ENCODE measurements around the gene GSTT2B.
"Not testable (repeated sequence)": the region's sequence is repeated elsewhere in the genome, so short reads cannot be mapped to it uniquely, and the experiment has no call there.

The GSTT2B gene, protein sequence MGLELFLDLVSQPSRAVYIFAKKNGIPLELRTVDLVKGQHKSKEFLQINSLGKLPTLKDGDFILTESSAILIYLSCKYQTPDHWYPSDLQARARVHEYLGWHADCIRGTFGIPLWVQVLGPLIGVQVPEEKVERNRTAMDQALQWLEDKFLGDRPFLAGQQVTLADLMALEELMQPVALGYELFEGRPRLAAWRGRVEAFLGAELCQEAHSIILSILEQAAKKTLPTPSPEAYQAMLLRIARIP
- 0.06 to 1.3 (median 0.25) reads per million in 18 experiments for total RNA-seq

DNA sequence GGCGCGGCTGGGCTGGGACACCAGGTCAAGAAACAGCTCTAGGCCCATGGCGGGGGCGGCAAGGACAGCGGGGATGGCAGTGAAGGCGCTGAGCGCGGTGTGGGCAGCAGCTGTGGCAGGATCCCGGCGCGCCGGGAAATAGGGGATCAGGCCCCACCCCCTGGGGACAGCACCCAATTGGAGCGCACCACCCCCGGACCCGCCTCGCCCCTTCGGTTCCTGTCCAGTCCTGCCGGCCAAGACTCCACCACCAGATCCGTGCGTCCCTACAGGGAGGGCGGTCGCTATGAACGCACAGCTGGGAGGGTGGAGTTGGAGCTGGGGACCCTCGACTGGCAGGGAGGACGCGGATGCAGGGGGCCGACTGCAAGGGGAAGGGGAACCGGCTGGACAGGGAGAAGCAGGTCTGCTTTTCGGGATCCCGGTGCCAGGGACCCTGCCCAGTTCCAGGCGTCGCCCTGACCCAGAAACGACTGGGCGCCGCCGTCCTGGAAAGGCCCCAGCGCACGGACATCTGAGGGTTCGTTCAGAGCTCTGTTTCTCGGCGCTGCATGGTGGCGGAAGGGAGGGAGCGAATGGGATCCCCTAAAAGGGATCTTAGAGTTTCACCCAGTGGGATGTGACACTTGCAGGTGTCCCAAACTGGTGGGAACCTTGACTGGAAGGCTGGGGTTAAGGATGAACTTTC is at the start of gene GSTT2B:
Gene GSTT2B (minus strand): TSS at position 112 of the 688 bp plus-strand sequence. CDS start 64 bp downstream, at position 48.
- DNase-seq, result not testable (repeated sequence)

DNA sequence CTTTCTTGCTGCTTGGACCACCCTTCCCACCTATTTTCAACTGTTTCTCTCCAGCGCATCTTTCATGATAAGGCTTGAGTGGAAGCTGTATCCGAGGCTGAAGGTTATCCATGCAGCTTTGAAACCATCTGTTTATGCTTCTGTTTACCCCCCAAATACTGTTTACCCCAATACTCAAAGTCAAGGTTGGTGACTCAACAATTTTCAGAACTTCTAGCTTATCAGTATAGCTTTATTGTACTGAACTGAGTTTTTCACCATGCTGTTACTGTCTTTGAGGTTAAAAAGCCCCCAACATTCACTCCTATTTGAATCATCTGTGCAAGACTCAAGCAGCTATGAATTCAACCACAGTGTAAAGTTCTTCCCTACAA is 49.0 kb upstream of the GSTT2B start:
- DNase-seq, result no peak

DNA sequence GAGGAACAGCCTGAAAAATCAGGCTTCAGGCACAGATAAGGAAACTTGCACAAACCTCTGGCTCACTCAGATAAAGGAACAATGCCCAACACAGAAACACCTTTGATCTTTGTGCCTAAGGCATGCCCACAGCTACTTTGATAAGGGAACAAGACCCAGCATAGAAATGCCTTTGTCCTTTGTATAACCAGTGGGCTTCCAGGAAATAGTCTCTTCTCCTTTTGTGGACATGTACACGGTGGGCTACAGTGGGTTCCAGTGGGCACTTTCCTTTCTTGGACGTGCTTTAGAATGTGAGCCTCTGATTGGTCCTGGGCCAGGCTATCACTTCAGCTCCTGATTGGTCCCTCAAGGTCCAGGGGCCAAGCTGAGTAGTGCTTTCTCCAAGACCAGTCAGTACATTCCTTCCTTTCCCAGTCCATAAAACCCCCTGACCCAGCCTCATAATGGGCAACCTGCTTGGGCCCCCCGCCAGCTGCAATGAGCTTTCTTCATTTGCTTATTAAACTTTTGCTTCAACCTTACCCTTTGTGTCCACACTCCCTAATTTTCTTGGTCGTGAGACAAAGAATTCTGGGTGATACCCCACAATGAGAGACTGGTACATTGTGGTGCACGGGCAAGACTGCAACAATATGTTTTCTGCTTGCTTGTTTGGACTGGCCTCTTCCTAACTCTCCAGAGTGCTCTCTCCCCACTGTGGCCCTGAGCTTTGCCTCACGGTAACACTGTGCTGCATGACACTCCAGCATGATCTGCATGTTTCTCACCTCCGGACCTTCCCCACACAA is 48.4 kb upstream of the GSTT2B start:
- no peak for DNase-seq

GRCh38 chr22:24008381-24009226 is 47.6 kb upstream of the GSTT2B start:
- no peak for DNase-seq

GRCh38 chr22:24008022-24008283 is 47.0 kb upstream of the GSTT2B start:
- DNase-seq, result no peak

DNA sequence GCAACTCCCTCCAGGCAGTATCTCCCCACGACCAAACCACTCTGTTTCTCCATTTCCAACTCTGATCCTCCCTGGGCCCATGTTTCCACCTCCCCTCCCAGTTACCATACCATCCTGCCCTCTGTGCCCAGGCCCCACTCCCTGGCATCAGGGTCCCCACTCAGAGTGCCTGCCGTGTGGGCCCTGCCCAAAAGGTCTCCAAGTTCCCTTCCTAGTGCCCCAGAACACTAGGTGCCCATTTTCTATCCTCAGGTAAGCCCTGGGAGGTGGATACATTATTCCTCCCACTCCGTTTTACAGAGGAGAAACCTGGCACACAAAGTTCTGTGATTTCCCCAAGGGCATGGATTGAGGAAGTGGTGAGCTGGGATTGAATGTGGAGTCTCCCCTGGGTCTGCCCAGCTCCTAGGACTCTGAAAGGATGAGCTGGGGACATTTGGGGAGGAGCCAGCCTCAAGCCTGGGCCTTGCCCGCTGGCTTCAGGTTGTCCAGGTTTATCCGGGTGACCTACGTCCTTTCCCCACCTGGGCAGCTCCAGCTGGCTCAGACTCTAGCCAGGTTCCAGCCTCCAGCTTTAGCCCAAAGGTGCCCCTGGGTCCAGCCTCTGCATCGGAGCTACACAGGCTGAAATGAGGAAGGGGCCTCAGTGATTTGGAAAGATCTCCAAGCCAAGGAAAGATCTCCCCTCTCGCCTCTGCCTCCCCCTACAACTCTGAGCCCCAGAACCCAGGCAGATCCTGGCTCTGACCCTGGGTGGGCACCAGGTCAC is 46.4 kb upstream of the GSTT2B start:
- DNase-seq, result no peak

DNA sequence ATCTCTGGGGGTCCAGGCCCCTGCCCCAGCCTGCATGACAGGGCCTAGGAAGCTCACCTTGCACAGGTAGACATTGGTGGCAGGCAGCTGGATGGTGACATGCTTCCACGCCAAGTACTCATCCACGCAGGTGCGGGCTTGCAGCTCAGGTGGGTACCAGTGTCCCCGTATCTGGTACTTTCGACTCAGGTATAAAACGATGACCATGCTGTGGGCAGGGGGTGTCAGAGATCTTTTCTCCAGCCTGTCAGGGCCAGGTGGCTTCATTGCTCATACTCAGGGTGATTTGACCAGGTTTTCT is 45.9 kb upstream of the GSTT2B start:
- DNase-seq, result no peak

- no peak for DNase-seq
Measured at GRCh38 chr22:24006207-24006913, 45.4 kb upstream of the GSTT2B start.

DNA sequence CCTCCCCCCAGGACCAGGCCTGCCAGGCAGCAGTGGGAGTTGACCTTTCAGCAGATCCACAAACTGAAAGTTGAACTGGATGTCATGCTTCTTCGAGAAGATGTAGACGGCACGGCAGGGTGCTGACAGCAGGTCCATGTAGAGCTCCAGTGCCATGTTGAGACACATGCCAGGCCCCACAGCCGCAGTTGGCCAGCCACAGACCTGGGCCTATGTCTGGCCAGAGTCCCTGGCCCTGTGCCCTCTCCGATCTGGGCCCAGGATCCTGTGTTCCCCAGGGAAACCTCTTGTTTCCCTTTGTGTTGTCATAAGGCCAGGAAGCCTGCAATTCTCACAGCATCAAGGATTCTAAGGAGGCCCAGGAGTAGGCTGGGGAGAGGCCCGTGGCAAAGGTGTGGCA is 44.2 kb upstream of the GSTT2B start, which contains the start of gene GSTT4:
Gene GSTT4 (minus strand): TSS at position 253 of the 400 bp plus-strand sequence. CDS start 97 bp downstream, at position 156.
- no peak for DNase-seq

GRCh38 chr22:24003887-24004286 is 42.9 kb upstream of the GSTT2B start:
- no peak for DNase-seq

GRCh38 chr22:24002851-24003250 is 41.9 kb upstream of the GSTT2B start:
- DNase-seq, result no peak

- no peak for DNase-seq
Measured at GRCh38 chr22:24002272-24002671, 41.3 kb upstream of the GSTT2B start.

DNA sequence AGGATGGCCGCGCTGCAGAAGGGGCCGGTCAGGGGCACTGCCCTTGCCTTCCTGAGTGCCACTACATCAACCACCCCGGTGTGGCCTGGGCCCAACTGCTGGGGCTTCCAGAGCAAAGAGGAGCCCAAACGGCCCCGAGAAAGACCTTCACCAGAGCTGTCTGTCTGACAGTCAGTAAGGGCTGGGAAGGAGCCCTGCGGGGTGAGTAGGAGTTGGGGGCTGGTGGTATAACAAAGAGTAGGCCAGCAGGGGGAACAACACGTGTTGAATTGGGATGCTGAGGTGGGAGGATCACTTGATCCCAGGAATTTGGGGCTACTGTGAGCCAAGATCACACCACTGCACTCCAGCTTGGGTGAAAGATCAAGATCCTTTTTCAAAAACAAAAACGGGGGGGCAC is 40.3 kb upstream of the GSTT2B start:
- no peak for DNase-seq

DNA sequence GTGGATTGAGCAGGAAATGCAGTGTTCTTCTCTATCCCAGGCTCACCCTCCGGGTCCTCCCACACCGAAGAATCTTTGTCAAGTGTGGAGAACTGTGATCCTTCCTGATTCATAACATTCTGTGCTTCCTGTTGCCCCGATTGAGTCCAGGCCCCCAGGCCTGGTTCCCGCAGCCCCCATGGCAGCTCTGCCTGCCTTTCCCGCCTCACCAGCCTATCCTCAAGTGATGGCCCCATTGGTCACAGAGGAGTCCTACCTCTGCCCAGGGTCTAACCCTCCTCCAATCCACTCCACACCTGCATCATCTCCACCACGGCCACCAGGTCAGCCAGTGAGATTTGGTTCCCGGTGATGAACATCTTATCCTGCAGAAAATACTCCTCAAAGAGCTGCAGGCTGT is 38.8 kb upstream of the GSTT2B start:
- not testable (repeated sequence) for DNase-seq

DNA sequence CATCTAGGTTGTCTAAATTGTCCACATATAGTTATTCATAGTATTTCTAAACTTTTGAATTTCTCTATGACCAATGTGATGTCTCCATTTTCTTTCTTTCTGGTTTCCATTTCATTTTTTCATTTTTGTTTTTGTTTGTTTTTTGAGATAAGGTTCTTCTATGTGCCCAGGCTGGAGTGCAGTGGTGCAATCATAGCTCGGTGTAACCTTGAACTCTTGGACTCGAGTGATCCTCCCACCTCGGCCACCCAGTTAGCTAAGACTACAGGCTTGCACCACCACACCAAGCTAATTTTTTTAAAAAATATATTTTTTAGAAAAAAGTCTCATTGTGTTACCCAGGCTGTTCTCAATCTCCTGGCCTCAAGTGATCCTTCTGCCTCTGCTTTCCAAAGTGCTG is 36.1 kb upstream of the GSTT2B start:
- no peak for DNase-seq

GRCh38 chr22:23993581-23994177 is 32.7 kb upstream of the GSTT2B start:
- DNase-seq, result not testable (repeated sequence)

GRCh38 chr22:23993080-23993479 is 32.1 kb upstream of the GSTT2B start:
- DNase-seq, result not testable (repeated sequence)

DNA sequence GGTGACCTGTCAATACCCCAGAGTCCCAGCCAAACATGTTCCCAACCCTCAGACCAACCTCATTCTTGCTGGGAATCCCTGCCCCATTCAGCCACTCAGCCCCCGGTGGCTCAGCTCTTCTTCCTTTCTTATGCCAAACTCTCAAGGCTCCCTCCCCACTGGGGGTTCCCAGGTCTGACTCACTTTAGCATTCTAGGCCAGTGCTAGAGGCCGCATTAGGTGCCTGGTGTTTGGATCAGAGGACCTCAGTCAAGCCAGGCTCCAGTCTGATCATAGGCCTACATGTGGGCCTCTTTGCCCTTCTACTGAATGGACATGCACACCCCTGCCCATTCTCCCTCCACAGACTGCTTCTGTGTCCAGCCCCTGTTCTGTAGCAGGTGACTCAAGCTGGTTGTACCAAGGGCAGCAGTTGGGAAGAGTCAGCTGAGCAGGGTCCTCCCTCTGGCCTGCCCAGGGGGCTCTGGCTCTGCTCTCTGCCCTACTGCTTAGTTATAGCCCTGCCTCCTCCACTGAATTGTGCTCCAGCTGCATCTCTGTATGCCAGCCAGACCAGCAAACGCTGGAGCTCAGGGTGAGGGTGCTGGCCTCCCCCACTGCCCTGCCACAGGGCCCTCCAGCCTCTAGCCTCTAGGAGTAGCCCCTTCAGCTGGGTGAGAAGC is 28.7 kb upstream of the GSTT2B start:
- peak in 1 of 2 donors; percentile 19 for DNase-seq

DNA sequence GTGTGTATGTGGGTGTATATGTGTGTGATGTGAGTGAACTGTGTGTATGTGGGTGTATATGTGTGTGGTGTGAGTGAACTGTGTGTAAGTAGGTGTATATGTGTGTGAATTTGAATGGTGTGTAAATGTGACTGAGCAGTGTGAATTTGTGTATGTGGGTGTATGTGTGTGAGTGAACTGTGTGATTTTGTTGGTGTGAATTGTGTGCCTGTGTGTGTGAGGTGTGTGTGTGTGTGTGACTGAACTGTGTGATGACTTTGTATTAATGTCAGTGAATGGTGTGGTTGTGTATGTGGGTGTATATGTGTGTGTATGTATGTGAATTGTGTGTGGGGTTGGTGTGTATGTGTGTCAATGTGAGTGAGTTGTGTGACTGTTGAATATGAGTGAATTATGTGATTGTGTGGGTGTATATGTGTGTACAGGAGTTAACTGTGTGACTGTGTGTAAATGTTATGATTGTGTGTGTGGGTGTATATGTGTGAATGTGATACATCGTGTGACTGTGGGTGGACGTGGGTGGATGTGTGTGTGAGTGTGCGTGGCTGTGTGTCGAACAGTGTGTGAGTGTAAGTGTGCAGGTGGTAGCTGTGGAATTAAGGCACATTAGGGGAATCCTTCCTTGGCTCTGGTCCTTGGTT is 25.7 kb upstream of the GSTT2B start:
- DNase-seq, result not testable (repeated sequence)

DNA sequence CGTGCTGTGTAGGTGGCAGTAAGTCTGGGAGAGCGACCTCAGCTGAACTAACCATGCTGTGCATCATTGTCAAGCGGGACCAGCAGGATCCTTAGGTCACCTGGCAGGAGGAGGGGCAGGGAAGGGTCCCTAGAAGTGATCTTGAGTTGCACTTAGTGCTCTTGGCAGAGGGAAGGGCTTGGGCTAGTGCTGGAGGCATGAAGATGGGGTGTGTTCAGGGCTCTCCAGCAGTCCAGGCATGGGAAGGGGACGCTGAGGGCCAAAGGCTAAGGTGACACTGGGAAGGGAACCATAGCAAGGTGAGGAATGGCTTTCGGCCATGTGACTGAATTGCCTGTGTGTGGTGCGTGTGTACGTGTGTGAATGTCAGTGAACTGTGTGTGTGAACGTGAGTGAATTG is 25.1 kb upstream of the GSTT2B start:
- not testable (repeated sequence) for DNase-seq
